ENCODE data around the gene RRP9.

DNA sequence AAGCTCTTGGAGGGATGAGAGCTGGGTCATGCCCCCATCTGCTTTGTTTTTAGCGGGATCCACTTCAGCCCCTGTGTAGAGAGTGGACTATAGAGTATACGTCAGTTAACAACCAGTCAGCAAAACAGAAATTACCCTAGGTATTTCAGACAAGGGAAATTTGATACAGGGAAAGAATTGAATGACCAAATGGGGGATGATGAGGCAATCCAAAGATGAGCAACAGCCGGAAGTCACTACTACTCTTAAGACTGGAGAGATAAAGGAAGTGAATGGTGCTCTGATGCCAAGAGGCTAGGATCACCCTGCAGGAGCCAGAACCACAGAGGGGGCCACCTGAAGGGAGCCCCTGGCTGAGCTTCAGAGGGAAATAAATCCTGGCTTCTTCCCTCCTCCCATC is 11.7 kb upstream of the RRP9 start:
- TF ChIP-seq GATA1 (IDR thresholded peaks at IDR 0.05; ENCODE audit: low read depth, low read length) (no peak), POLR2A (IDR thresholded peaks at IDR 0.05; ENCODE audit: low read length) (no peak)

All from erythroblast (primary cell).